PFSK-1 (cell line): ENCODE data around the gene ATF7IP2. TPM values are rescaled to one million over a fixed set of nuclear protein-coding genes. Genes with fewer than 3 reads are reported as not detected.

ENCODE experiments used
- FOXP2 ChIP-seq: optimal IDR thresholded peaks from 2 replicates; pipeline ENCODE3; 2011; ENCODE audit warnings: borderline replicate concordance, control low read depth, inconsistent platforms; ENCODE audit not compliant: insufficient read depth; ENCODE audit errors: extremely low read length, extremely low read depth
- POLR2AphosphoS5 ChIP-seq: IDR thresholded peaks from 2 replicates; pipeline ENCODE4 v1.6.1; 2012; ENCODE audit warnings: low read depth, mild to moderate bottlenecking, control low read depth, low read length, moderate library complexity
- REST ChIP-seq, 2 experiments: IDR thresholded peaks; 2 replicates each; pipeline versions ENCODE4 v1.6.1 to v1.8.0; 2011 to 2012; ENCODE audit warnings: low read depth in 2 of 2, low read length in 2 of 2, control low read depth in 1 of 2, inconsistent platforms in 1 of 2, mild to moderate bottlenecking in 1 of 2, moderate library complexity in 1 of 2; ENCODE audit not compliant: insufficient read depth in 1 of 2
- SIN3A ChIP-seq: IDR thresholded peaks from 2 replicates; pipeline ENCODE4 v1.6.1; 2012; ENCODE audit warnings: mild to moderate bottlenecking, low read length, moderate library complexity, borderline replicate concordance; ENCODE audit not compliant: insufficient read depth
- TAF1 ChIP-seq: IDR thresholded peaks from 2 replicates; pipeline ENCODE4 v1.6.1; 2012; ENCODE audit warnings: low read length, control low read depth, borderline replicate concordance; ENCODE audit not compliant: insufficient read depth
- polyA plus RNA-seq: library from polyadenylated mRNA; unstranded; fragments of >200 nt; gene quantifications from one replicate; pipeline ENCODE4 v1.2.1, GENCODE V29; 2012; ENCODE audit warnings: low read depth, missing spikeins; ENCODE audit not compliant: insufficient read length

Gene ATF7IP2
- polyA plus RNA-seq = not detected

GRCh38 chr16:10385725-10386516, at the start of gene ATF7IP2:
Gene ATF7IP2, plus strand, starts transcription at chr16:10386061. Its CDS starts 44,560 bp downstream, at chr16:10430621.
- no peak for TF ChIP-seq SIN3A

- TF ChIP-seq FOXP2 (no peak), TAF1 (no peak), POLR2AphosphoS5 (no peak), SIN3A (no peak), REST (IDR thresholded peaks at IDR 0.05; ENCODE audit: insufficient read depth in 1 of 2, low read depth in 2 of 2, low read length in 2 of 2) (no peak)
These were observed 47.4 kb upstream of the ATF7IP2 start for GRCh38 chr16:10338426-10338825.

- TF ChIP-seq REST (IDR thresholded peaks at IDR 0.05; ENCODE audit: insufficient read depth in 1 of 2, low read depth in 2 of 2, low read length in 2 of 2) = no peak
- no peak for TF ChIP-seq TAF1
- no peak for TF ChIP-seq POLR2AphosphoS5
- TF ChIP-seq SIN3A = no peak
- TF ChIP-seq FOXP2 = no peak
These were observed 45.8 kb upstream of the ATF7IP2 start for GRCh38 chr16:10339777-10340732.

- TF ChIP-seq TAF1 = no peak
- TF ChIP-seq FOXP2 = no peak
- TF ChIP-seq REST (IDR thresholded peaks at IDR 0.05; ENCODE audit: insufficient read depth in 1 of 2, low read depth in 2 of 2, low read length in 2 of 2) = no peak
- no peak for TF ChIP-seq POLR2AphosphoS5
- TF ChIP-seq SIN3A = no peak
These were observed 42.6 kb upstream of the ATF7IP2 start for GRCh38 chr16:10343124-10343760.

GRCh38 chr16:10345629-10346028, 40.2 kb upstream of the ATF7IP2 start:
- TF ChIP-seq FOXP2 (no peak), TAF1 (no peak), SIN3A (no peak), REST (IDR thresholded peaks at IDR 0.05; ENCODE audit: insufficient read depth in 1 of 2, low read depth in 2 of 2, low read length in 2 of 2) (no peak), POLR2AphosphoS5 (no peak)
